Measurements from ENCODE around the gene MCM9. TPM values are rescaled to one million over a fixed set of nuclear protein-coding genes. Genes with fewer than 3 reads are reported as not detected.

The MCM9 gene
- total and polyA plus RNA-seq, 2 donors (not counting 1 experiment from before 2014, with no cell fraction given): 14.0 to 54.5 TPM

DNA sequence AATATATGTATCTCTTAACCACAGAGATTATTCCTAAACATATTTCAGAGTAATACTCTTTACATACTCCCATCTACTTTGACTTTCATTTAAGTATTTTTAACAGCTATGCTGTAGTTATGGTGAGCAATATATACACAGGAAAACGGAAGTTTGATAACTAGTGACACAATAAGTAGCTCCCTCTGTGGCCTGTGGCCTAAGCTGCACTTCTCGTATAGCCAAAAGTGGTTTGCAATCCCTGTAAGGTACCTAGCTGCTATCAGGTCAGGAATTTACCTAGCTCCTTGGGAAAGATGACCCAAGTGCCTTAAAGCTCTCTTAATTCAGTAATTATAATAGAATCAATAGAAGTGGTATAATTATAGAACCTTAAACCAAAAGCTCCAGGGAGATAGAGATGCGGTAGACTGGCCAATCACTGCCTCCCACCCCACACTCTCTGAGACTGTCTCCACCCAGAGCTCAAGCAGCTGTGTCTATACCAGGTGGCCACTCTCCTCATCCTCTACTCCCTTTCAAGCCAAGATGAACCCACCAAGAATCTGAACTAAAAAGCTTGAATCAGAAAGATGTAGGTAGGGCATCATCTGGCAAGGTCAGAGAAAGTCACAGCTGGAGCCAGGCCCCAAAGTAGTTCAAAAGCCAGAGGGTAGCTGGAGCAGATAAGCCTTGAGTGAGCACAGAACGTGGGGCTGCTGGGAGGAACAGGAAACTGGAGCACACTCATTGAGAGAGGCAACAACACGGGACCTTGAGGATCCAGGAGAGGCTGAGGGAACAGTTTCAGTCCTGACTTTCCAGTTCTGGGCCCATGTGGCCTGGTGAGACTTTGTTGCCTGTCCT, 125.9 kb downstream of the MCM9 start:
- no peak for TF ChIP-seq EZH2 (IDR thresholded peaks at IDR 0.05; ENCODE audit: borderline replicate concordance, insufficient read depth, low read depth, low read length, poor library complexity, severe bottlenecking)
- TF ChIP-seq, protein P1, sequence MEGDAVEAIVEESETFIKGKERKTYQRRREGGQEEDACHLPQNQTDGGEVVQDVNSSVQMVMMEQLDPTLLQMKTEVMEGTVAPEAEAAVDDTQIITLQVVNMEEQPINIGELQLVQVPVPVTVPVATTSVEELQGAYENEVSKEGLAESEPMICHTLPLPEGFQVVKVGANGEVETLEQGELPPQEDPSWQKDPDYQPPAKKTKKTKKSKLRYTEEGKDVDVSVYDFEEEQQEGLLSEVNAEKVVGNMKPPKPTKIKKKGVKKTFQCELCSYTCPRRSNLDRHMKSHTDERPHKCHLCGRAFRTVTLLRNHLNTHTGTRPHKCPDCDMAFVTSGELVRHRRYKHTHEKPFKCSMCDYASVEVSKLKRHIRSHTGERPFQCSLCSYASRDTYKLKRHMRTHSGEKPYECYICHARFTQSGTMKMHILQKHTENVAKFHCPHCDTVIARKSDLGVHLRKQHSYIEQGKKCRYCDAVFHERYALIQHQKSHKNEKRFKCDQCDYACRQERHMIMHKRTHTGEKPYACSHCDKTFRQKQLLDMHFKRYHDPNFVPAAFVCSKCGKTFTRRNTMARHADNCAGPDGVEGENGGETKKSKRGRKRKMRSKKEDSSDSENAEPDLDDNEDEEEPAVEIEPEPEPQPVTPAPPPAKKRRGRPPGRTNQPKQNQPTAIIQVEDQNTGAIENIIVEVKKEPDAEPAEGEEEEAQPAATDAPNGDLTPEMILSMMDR (IDR thresholded peaks at IDR 0.05): peak; percentile 31
- ChIA-PET CTCF (interaction anchor here (0.6 to 3.1 kb wide), 11 partner anchors 9 to 832 kb away, joined by 3 to 20 read pairs (median 3); partner anchors contain the start of gene ASF1A), POLR2A (interaction anchor here (0.5 to 1.0 kb wide), 2 partner anchors 126 to 244 kb away, joined by 3 to 4 read pairs; no protein-coding TSS in a partner anchor)
- Histone ChIP-seq H3K9me3 (ENCODE audit: control extremely low read depth in 1 of 3, control insufficient read depth in 2 of 3, insufficient read depth in 1 of 3, low read length in 2 of 3) (no peaks in the 10 kb centered on the region), H4K20me1 (ENCODE audit: control insufficient read depth, insufficient read depth, low read length, poor library complexity, severe bottlenecking) (no peaks in the 10 kb centered on the region), H2AFZ (ENCODE audit: insufficient read depth, low read depth, low read length, poor library complexity, severe bottlenecking) (peak overlapping the region; percentile 45), H3K9ac (ENCODE audit: low read length) (no peak overlapping the region), H3K4me2 (replicated peaks; ENCODE audit: low read depth, low read length, poor library complexity, severe bottlenecking) (peak overlapping the region; percentile 45), H3K4me3 (ENCODE audit: control extremely low read depth in 1 of 5, extremely low read depth in 1 of 5, insufficient read depth in 1 of 5, low read depth in 2 of 5, low read length in 4 of 5) (peak overlapping the region in 1 of 5 experiments; percentile 13), H3K27me3 (replicated peaks in 1 of 4; ENCODE audit: control extremely low read depth in 1 of 4, control insufficient read depth in 3 of 4, insufficient read depth in 4 of 4, low read length in 3 of 4) (no peaks in the 10 kb centered on the region), H3K79me2 (ENCODE audit: control insufficient read depth, insufficient read depth, low read length) (no peaks in the 10 kb centered on the region), H3K36me3 (replicated peaks in 1 of 2; ENCODE audit: control extremely low read depth in 1 of 2, control insufficient read depth in 1 of 2, extremely low read depth in 1 of 2, insufficient read depth in 2 of 2, low read length in 1 of 2) (peaks cover 0 to under 1% of the 10 kb centered on the region in 2 experiments), H3K27ac (ENCODE audit: low read length in 2 of 2) (peak overlapping the region; percentile 61 to 75), H3K4me1 (ENCODE audit: control insufficient read depth in 2 of 2, insufficient read depth in 2 of 2, low read length in 2 of 2) (peaks cover 27% of the 10 kb centered on the region in 2 donors)
- intact Hi-C loops (cut with micrococcal nuclease): loop anchor here (1.0 kb wide), 1 partner anchor 9 kb away; no protein-coding TSS in a partner anchor
- WGBS (ENCODE audit: insufficient coverage): 33% methylated on average over 3 of the region's 5 CpGs
- peak overlapping the region; percentile 73 for H3K27ac Mint-ChIP-seq
- no peaks in the 10 kb centered on the region for H3K9me3 Mint-ChIP-seq (ENCODE audit: insufficient read depth)
- DNase-seq (peak; percentile 51), ATAC-seq (ENCODE audit: low read depth) (peak; percentile 67)
- H3K4me3 Mint-ChIP-seq: peak overlapping the region; percentile 3
- H3K4me1 Mint-ChIP-seq: peaks cover 37% of the 10 kb centered on the region
- no peaks in the 10 kb centered on the region for H3K27me3 Mint-ChIP-seq

DNA sequence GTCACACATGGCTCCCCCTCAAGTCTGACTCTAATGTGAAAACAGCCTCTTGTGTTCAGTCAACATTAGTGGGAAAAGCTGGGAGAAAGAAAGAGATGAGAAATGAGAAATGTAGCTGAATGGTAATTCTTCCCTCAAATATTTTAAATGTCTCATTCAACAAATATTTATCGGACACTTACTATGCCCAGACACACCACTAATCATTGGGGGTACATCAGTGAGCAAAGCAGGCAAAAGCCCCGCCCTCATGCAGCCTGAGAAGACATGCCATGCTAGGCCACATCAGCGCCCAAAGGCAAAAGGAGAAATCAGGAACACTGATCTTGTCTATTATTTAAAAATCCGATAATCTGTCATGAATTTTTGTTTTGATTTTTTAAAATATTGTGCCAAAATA, 130.9 kb downstream of the MCM9 start:
- Histone ChIP-seq H3K4me1 (ENCODE audit: control insufficient read depth in 2 of 2, insufficient read depth in 2 of 2, low read length in 2 of 2) (peaks cover 15 to 19% of the 10 kb centered on the region in 2 donors), H3K27me3 (replicated peaks in 1 of 4; ENCODE audit: control extremely low read depth in 1 of 4, control insufficient read depth in 3 of 4, insufficient read depth in 4 of 4, low read length in 3 of 4) (no peaks in the 10 kb centered on the region), H4K20me1 (ENCODE audit: control insufficient read depth, insufficient read depth, low read length, poor library complexity, severe bottlenecking) (no peaks in the 10 kb centered on the region), H3K9me3 (ENCODE audit: control extremely low read depth in 1 of 3, control insufficient read depth in 2 of 3, insufficient read depth in 1 of 3, low read length in 2 of 3) (no peaks in the 10 kb centered on the region), H3K4me3 (ENCODE audit: control extremely low read depth in 1 of 5, extremely low read depth in 1 of 5, insufficient read depth in 1 of 5, low read depth in 2 of 5, low read length in 4 of 5) (no peak overlapping the region), H3K36me3 (replicated peaks in 1 of 2; ENCODE audit: control extremely low read depth in 1 of 2, control insufficient read depth in 1 of 2, extremely low read depth in 1 of 2, insufficient read depth in 2 of 2, low read length in 1 of 2) (no peaks in the 10 kb centered on the region), H3K27ac (ENCODE audit: low read length in 2 of 2) (no peak overlapping the region), H3K9ac (ENCODE audit: low read length) (no peak overlapping the region), H3K79me2 (ENCODE audit: control insufficient read depth, insufficient read depth, low read length) (no peaks in the 10 kb centered on the region), H2AFZ (ENCODE audit: insufficient read depth, low read depth, low read length, poor library complexity, severe bottlenecking) (no peak overlapping the region), H3K4me2 (replicated peaks; ENCODE audit: low read depth, low read length, poor library complexity, severe bottlenecking) (no peak overlapping the region)
- Mint-ChIP-seq H3K27ac (no peak overlapping the region), H3K27me3 (no peaks in the 10 kb centered on the region), H3K4me3 (no peak overlapping the region), H3K4me1 (peaks cover 23% of the 10 kb centered on the region), H3K9me3 (ENCODE audit: insufficient read depth) (no peaks in the 10 kb centered on the region)
- intact Hi-C loops (cut with micrococcal nuclease): loop anchor here (5.0 kb wide), 1 partner anchor 827 kb away; no protein-coding TSS in a partner anchor
- 100% methylated on average over 1 of the region's 4 CpGs for WGBS (ENCODE audit: insufficient coverage)
- POLR2A ChIA-PET: no interaction called here
- TF ChIP-seq EZH2 (IDR thresholded peaks at IDR 0.05; ENCODE audit: borderline replicate concordance, insufficient read depth, low read depth, low read length, poor library complexity, severe bottlenecking): no peak
- TF ChIP-seq, protein P1 (IDR thresholded peaks at IDR 0.05): no peak
- CTCF ChIA-PET: interaction anchor here (0.6 kb wide), 1 partner anchor 82 kb away, joined by 3 read pairs; no protein-coding TSS in a partner anchor
- DNase-seq: no peak
- no peak for ATAC-seq (ENCODE audit: low read depth)
